ENCODE results near the gene PPP1R3C. TPM values are rescaled to one million over a fixed set of nuclear protein-coding genes. Genes with fewer than 3 reads are reported as not detected.

PPP1R3C gene
- total RNA-seq, 2 donors from 2014 or later: 0.51 to 0.91 TPM

GRCh38 chr10:91593834-91594233 lies 39.0 kb downstream of the PPP1R3C start:
- H3K36me3 Mint-ChIP-seq (ENCODE audit: low read depth): no peaks in the 10 kb centered on the region
- DNase-seq: no peak
- peaks cover 13% of the 10 kb centered on the region for H3K4me1 Mint-ChIP-seq
- H3K36me3 ChIP-seq (ENCODE audit: control insufficient read depth, insufficient read depth, low read length): no peaks in the 10 kb centered on the region
- no peaks in the 10 kb centered on the region for H3K27me3 ChIP-seq (ENCODE audit: control insufficient read depth, insufficient read depth, low read length, poor library complexity, severe bottlenecking)
- H3K4me1 ChIP-seq (ENCODE audit: control insufficient read depth, insufficient read depth, low read length): peaks cover 2% of the 10 kb centered on the region
- 90 to 93% methylated on average over 2 of the region's 2 CpGs for WGBS, 2 experiments (ENCODE audit: insufficient coverage in 1 of 2, insufficient read length in 1 of 2)
- H3K27ac Mint-ChIP-seq: no peak overlapping the region
- H3K27ac ChIP-seq (ENCODE audit: low read depth, low read length): no peak overlapping the region
- peaks cover 10% of the 10 kb centered on the region for H3K27me3 Mint-ChIP-seq (ENCODE audit: insufficient read depth)
- H3K9me3 Mint-ChIP-seq: no peaks in the 10 kb centered on the region
- no peak overlapping the region for H3K9ac ChIP-seq (ENCODE audit: extremely low read depth, low read length, poor library complexity, severe bottlenecking)
- H3K4me3 Mint-ChIP-seq: no peak overlapping the region
- TF ChIP-seq CTCF (conservative IDR thresholded peaks at IDR 0.05): no peak
- no peaks in the 10 kb centered on the region for H3K9me3 ChIP-seq (ENCODE audit: control insufficient read depth, low read length)
- no peak overlapping the region for H3K4me3 ChIP-seq (ENCODE audit: low read length)

DNA sequence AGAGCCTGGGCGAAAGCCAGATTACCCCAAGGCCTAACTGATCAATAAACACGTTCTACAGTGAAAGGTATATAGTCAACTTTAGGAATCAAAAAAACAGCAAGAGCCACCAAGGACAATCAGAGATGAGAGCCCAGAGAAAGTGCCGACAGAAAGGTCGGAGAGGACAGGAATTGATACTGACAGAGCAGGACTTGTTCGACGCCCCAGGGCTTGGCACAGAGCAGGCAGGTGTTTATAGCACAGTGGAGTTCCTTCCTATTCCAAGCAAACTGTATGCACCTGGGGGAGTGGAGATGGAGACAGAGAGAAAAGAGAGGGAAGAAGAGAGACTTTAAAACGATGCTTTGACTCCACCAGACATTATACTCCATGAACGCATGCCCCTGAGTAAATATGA lies 39.5 kb downstream of the PPP1R3C start:
- TF ChIP-seq CTCF (conservative IDR thresholded peaks at IDR 0.05): no peak
- no peak for DNase-seq
- Histone ChIP-seq H3K27me3 (ENCODE audit: control insufficient read depth, insufficient read depth, low read length, poor library complexity, severe bottlenecking) (no peaks in the 10 kb centered on the region), H3K9me3 (ENCODE audit: control insufficient read depth, low read length) (no peaks in the 10 kb centered on the region), H3K36me3 (ENCODE audit: control insufficient read depth, insufficient read depth, low read length) (no peaks in the 10 kb centered on the region), H3K27ac (ENCODE audit: low read depth, low read length) (no peak overlapping the region), H3K4me1 (ENCODE audit: control insufficient read depth, insufficient read depth, low read length) (peaks cover 2% of the 10 kb centered on the region), H3K4me3 (ENCODE audit: low read length) (no peak overlapping the region), H3K9ac (ENCODE audit: extremely low read depth, low read length, poor library complexity, severe bottlenecking) (no peak overlapping the region)
- Mint-ChIP-seq H3K36me3 (ENCODE audit: low read depth) (no peaks in the 10 kb centered on the region), H3K27me3 (ENCODE audit: insufficient read depth) (peaks cover 10% of the 10 kb centered on the region), H3K27ac (no peak overlapping the region), H3K4me3 (no peak overlapping the region), H3K9me3 (no peaks in the 10 kb centered on the region), H3K4me1 (peaks cover 13% of the 10 kb centered on the region)
- 91 to 94% methylated on average over 7 to 8 of the region's 8 CpGs for WGBS, 2 experiments (ENCODE audit: insufficient coverage in 1 of 2, insufficient read length in 1 of 2)

DNA sequence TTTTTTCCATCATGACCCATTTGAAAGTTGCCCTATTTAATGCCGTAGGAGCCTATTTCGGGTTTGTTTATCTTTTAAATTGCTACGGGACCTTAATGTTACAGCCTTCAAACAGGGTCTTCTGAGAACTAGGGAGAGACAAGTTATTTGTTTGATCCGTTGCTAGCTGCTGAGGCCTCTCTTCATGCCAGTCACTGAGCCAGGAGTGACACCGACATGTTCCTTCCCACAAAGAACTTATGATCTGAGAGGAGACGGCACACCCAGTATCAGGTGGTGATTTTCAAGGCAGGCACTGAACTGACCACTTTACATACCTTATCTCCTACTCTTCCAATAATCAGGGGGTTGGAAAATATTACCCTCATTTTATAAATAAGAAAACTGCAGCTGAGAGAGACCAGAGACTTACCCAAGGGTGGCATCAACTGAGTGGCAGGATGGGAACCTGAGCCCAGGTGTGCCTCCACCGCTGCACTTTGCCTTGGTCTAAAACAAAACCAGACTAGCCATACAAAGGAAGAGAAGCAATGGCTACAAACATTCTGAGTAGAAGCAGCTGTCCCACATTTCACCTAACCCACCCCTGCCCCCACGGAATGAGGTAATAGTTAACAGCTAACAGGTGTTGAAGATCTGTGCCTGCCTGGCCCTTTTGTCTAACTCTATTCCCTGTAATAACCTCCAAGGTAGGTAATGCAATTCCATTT lies 40.5 kb downstream of the PPP1R3C start:
- H3K36me3 ChIP-seq (ENCODE audit: control insufficient read depth, insufficient read depth, low read length): no peaks in the 10 kb centered on the region
- TF ChIP-seq CTCF (conservative IDR thresholded peaks at IDR 0.05): no peak
- no peak overlapping the region for H3K27ac ChIP-seq (ENCODE audit: low read depth, low read length)
- Mint-ChIP-seq H3K27me3 (ENCODE audit: insufficient read depth) (peaks cover 8% of the 10 kb centered on the region), H3K9me3 (no peaks in the 10 kb centered on the region), H3K36me3 (ENCODE audit: low read depth) (no peaks in the 10 kb centered on the region), H3K27ac (no peak overlapping the region), H3K4me1 (peaks cover 13% of the 10 kb centered on the region), H3K4me3 (no peak overlapping the region)
- no peaks in the 10 kb centered on the region for H3K27me3 ChIP-seq (ENCODE audit: control insufficient read depth, insufficient read depth, low read length, poor library complexity, severe bottlenecking)
- peaks cover 2% of the 10 kb centered on the region for H3K4me1 ChIP-seq (ENCODE audit: control insufficient read depth, insufficient read depth, low read length)
- DNase-seq: no peak
- H3K9ac ChIP-seq (ENCODE audit: extremely low read depth, low read length, poor library complexity, severe bottlenecking): no peak overlapping the region
- H3K9me3 ChIP-seq (ENCODE audit: control insufficient read depth, low read length): no peaks in the 10 kb centered on the region
- no peak overlapping the region for H3K4me3 ChIP-seq (ENCODE audit: low read length)
- WGBS, 2 experiments (ENCODE audit: insufficient coverage in 1 of 2, insufficient read length in 1 of 2): 92% methylated on average over 5 to 8 of the region's 8 CpGs

Measured in endodermal cell (in vitro differentiated cells).